GM19455 (cell line): ENCODE measurements around the gene SCUBE1.

Experiments used
- ATAC-seq: cut with Tn5 transposase; IDR thresholded peaks from one replicate; pipeline ENCODE4 v1.9.1; 2021; ENCODE audit not compliant: unreplicated experiment

Gene SCUBE1

DNA sequence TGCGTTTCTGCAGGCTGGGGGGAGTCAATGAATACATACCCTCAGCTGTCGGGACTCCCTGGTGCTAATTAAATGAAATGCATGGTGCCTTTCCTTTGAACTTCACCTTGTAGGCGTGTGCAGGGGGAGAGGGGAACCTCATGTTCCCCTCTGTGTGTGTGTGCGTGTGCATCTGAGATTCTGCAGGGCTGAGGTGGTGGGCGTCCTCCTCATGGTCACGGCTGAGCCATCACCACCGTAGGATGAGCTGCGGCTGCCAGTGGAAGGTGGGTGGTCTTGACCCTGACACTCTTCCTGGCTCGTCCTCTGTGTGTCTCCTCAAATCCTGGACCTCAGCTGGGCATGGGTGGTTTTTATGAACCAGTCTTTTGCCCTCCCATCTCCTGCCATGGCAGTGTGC lies 103.2 kb downstream of the SCUBE1 start:
- ATAC-seq: no peak

DNA sequence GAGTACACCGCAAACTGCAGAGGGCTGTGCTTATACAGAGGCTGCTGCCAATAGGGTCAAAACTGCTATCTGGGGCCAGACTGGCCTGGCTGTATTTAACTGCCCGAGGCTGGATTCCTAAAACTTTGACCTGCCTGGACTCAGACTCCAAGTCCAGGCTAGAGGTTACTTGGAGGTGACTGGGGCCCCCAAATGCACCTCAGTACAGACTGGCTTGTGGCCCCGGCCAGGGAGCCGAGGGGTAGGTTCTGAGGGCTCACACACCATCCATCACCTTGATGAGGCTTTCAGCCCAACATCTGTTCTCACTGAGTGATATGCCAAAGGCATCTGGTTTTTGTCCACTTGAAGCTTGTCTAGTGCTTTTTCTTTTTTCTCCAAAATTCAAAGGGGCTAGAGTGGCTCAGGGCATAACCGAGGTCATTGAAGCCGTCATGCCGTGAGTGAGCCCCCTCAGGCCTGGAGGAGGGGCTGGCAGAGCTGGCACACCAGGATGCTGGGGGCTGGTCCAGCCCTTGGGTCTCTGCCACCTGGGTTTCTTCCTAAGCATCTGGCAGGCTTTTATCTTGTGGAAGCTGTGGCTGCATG lies 103.9 kb downstream of the SCUBE1 start:
- ATAC-seq: no peak

- no peak for ATAC-seq
These were observed 104.6 kb downstream of the SCUBE1 start for GRCh38 chr22:43238526-43239006.

DNA sequence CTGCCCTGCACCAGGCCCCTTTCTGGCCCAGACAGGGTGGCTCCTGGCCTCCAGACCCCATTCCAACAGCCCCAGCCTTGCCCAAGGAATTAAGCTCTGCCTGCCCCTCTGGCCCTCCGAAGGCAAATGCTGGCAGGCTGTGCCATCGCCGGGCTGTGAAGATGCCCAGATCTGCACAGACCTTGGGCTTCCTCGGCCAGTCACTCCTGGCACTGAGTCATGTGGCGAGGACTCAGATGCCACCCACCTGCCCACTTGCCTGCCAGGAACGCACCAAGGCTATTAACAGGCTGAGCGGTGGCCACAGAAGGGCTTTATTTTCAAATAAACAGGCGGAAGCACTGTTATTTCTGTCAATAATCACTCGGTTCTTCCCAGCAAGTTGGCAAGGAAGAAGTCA lies 105.9 kb downstream of the SCUBE1 start:
- ATAC-seq: no peak

GRCh38 chr22:43236411-43237166 lies 106.6 kb downstream of the SCUBE1 start:
- ATAC-seq: no peak

DNA sequence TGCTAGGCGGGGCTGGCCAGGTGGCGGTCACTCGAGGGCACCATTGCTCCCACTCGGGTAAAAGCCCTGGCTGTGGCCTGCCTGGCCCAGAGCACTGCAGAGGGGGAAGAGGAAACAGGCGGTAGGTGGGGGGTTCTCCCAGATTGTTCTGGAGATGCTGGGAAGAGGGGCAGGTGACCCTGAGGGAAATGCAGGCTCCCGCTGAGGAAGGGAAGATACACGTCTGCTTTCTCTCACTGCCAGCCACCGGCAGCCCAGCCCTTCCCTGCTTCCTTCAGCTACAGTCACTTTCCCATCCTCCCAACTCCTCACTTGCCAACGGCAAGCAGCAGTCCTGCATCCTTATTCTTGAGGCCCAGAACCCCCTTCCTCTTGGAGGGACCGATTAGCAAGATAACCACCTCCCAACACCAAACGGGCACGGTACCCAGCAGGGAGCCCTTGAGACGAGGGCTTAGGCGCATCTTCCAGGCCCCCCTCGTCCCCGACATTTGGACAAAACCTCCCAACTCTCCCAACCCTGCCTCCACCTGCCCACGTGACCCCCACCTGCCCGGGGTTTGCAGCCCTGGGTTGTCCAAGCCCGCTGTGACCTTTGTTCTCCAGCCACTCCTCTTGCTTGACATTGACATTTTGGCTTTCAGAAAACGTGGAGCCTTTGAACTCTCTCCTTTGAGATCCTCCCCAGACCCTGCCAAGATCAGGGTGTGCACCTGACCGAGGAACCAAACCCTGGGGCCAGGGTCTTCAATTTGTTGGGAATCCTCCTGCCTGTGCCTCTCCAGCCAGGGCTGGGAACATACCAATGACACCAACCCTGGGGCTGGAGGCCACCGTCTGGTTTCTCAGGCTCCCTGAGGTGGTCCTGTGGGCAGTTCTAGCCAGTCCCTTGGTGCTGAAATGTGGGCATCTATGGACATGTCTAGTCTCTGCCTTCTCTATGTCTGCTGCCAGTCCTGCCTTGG lies 107.4 kb downstream of the SCUBE1 start:
- no peak for ATAC-seq

- ATAC-seq: no peak
These were observed 108.7 kb downstream of the SCUBE1 start for GRCh38 chr22:43234264-43234988.

DNA sequence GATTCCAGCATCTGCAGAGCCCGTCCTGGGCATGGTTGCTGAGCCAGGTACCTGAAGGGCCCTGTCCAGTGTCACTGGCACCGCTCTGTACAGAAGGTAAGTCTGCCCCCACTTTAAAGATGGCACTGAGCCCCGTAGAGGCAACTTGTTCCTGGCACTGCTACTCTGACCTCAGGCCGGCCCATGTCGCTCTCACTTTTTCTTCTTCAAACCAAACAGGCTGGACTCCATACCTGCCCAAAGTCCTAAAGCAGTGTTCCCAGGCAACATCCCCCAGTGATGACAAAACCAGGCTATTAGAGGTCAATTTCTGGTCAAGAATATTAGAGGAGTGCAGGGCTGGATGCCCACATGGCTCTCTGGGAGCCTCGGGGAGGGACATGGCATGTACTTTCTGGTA lies 109.6 kb downstream of the SCUBE1 start:
- ATAC-seq: no peak

DNA sequence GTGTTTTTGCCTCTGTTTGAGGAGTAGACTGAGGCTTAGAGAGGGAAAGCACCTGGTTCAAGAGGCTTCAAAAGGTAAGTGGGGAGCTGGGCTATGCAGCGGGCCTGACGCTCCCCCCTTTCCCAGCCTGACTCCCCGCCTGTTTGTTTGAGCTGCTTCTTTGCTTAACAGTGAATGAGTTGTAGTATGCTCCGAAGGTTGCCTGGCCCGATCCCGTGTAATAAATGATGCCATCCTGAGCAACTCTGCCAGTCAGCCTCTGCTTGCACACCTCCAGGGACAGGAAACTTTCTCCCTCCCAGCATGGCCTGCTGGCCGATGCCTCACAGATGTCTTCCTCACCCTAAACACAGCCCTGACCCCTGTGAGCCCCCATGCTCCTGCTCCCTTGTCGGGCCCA lies 110.7 kb downstream of the SCUBE1 start:
- no peak for ATAC-seq

DNA sequence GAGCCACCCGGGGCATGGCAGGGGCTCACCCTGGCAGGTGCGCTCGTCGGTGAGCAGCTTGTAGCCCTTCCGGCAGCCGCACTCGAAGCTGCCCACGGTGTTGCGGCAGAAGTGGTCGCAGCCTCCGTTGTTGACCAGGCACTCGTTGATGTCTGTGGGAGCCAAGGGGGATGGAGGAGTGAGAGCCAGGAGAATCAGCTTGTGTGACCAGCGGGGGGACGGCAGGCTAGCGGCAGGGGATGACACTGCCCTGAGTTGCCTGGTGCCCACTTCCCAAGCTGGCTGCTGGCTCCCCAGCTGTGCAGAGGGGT lies 111.5 kb downstream of the SCUBE1 start:
- ATAC-seq: no peak

GRCh38 chr22:43230971-43231723 lies 112.0 kb downstream of the SCUBE1 start:
- no peak for ATAC-seq

DNA sequence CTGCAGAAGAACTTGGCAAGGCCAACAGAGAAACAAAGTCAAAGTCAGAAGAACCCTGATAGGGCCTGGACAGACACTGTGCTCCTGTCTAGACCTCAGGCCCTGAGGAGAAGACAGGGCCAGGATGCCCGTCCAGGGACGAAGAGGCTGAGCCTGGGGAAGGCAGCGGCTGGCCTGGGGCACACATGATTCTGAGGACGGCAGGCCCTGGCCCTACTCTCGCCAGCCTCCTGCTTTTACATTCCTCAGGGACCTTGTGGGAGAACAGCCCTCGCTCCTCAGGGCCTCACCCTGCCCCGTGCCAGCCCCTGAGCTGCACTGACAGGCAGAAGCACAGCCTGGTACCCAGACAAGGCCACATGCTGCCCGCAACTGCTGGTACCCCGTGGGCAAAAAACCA lies 112.6 kb downstream of the SCUBE1 start:
- ATAC-seq: no peak

DNA sequence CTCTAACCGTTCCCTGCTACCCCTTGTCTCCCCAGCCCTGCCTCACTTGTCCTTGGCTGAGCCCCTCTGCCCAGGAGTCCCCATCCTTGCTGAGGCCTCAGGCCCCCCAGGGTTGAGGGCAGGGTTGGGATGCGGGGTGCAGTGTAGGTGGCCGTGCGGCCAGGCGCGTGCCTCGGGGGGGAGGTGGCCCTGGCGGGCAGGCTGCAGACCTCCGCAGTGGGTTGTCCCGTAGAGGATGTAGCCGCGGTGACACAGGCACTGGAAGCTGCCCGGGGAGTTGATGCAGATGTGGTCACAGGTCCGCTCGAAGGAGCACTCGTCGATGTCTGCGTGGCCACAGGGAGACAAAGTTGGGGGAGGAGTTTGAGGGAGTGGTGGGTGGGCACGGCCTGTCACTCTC lies 114.3 kb downstream of the SCUBE1 start:
- ATAC-seq: no peak

GRCh38 chr22:43228330-43228729 lies 114.8 kb downstream of the SCUBE1 start:
- no peak for ATAC-seq

DNA sequence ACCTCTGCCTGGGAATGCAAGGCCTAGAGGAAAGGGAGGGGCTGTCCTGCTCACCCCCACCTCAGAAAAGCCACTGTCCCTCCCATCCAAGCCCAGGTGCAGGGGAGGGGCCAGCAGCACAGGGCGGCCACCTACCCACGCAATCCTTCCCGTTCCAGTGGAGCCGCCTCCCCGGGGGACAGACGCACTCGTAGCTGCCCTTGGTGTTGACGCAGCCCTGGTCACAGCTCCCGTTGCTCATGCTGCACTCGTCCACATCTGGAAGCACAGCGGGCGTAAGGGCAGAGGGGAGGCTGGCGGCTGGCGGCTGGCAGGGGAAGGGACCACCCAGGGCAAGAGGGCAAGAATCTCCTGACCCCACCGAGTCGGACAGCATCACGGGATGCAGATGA lies 115.9 kb downstream of the SCUBE1 start:
- ATAC-seq: no peak

DNA sequence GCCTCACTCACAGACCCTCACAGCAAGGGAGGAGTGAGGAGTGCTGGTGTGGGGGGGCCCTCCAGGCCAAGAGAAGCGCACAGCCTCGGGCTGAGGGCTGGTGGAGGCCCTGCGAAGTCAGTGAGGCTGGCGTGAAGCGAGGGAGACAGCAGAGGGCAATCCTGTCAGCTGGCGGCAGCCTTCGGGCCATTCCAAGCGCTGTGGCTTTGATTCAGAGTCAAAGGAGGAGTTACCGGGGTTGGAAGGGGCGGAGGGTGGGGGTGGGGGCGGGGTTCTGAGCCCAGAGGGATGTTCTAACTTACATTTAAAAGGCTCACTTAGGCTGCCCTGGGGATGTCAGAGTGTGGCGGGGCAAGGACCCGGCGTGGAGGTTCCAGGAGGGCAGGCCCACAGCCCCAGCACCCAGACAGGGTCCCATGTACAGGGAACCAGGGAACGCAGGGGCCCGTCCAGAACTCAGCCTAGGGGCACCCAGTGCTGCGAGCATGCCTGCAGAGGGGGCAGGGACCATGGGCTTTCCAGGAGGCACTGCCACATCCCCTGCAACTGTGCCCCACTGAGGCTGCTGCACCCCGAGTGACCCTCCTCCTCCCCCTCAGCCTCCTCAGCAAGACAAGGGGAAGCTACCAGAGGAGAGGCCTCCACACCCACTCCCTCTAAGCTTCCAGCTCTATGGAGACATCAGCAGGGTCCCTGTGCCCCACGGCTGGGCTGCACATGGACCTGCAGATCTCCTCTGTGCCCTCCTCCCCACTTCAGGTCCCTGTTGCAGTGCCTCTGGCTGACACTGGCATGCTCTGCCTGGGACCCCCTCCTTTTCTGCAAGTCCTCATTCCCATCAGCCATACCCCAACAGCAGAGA lies 116.6 kb downstream of the SCUBE1 start:
- no peak for ATAC-seq

GRCh38 chr22:43225609-43226008 lies 117.6 kb downstream of the SCUBE1 start:
- no peak for ATAC-seq

- no peak for ATAC-seq
These were observed 120.2 kb downstream of the SCUBE1 start for GRCh38 chr22:43222987-43223386.

GRCh38 chr22:43222262-43222661 lies 120.9 kb downstream of the SCUBE1 start:
- no peak for ATAC-seq
